Endothelial cell of umbilical vein (primary cell): ENCODE results near the gene RPRM. TPM values are rescaled to one million over a fixed set of nuclear protein-coding genes. Genes with fewer than 3 reads are reported as not detected.

Experiments used
- BruUV-seq: library from RNA; stranded (reverse); fragments of 400-500 nt; replicated peaks from 2 replicates; lab custom pipeline; 2021; lab: Mats Ljungman, UMichigan
- CTCF ChIA-PET: fragments of 300-600, 350-600 bp; sonication (Branson Sonifier 250); formaldehyde crosslinking; loops from one replicate; lab custom pipeline; 2021; ENCODE audit warnings: antibody characterized with exemption, inconsistent platforms; lab: Charles Lee
- POLR2A ChIA-PET: fragments of 300-600, 350-600 bp; sonication (Branson Sonifier 250); formaldehyde crosslinking; loops from one replicate; lab custom pipeline; 2021; ENCODE audit warnings: antibody characterized with exemption, inconsistent platforms; lab: Charles Lee
- DNase-seq: peaks from one replicate; pipeline ENCODE4 v3.0.0-alpha.2; 2011; ENCODE audit warnings: low read depth, low spot score
- FAIRE-seq: peaks from 2 replicates; lab custom pipeline; 2011; peaks lifted over from hg19 to GRCh38; lab: Jason Lieb, UNC
- H2AFZ ChIP-seq: 2 replicates; pipeline ENCODE4 v1.6.0; 2012; ENCODE audit warnings: low read depth, low read length, control low read depth, inconsistent platforms
- H3K27ac ChIP-seq: 2 replicates; pipeline ENCODE4 v1.5.1; 2011; ENCODE audit warnings: low read depth, mild to moderate bottlenecking, control low read depth, low read length, moderate library complexity; ENCODE audit not compliant: insufficient read depth
- H3K27me3 ChIP-seq, 2 experiments: 2 replicates each; pipeline versions ENCODE4 v1.6.0 to v1.6.1; 2011; ENCODE audit warnings: low read length in 2 of 2, mixed read lengths in 1 of 2; ENCODE audit not compliant: control insufficient read depth in 2 of 2, insufficient read depth in 2 of 2
- H3K36me3 ChIP-seq, 2 experiments: 2 replicates in 1 of 2; 3 replicates in 1 of 2; pipeline ENCODE4 v1.5.1; 2011; ENCODE audit warnings: low read length in 2 of 2, mild to moderate bottlenecking in 1 of 2, moderate library complexity in 1 of 2; ENCODE audit not compliant: control insufficient read depth in 2 of 2, insufficient read depth in 2 of 2; ENCODE audit errors: extremely low read depth in 1 of 2
- H3K4me1 ChIP-seq: 3 replicates; pipeline ENCODE4 v1.5.1; 2011; ENCODE audit warnings: mild to moderate bottlenecking, low read length; ENCODE audit not compliant: control insufficient read depth, insufficient read depth; ENCODE audit errors: extremely low read depth
- H3K4me2 ChIP-seq: 2 replicates; pipeline ENCODE4 v1.6.1; 2011; ENCODE audit warnings: low read length, control low read depth, mixed read lengths; ENCODE audit not compliant: insufficient read depth
- H3K4me3 ChIP-seq, 3 experiments: fragments of 200-600 bp in 1 of 3; sonication (generic), shearing (Covaris generic) in 1 of 3; replicated peaks in 1 of 3; 2 replicates each; pipeline ENCODE4 v1.5.1; 2011 to 2016; ENCODE audit warnings: control low read depth in 3 of 3, low read length in 3 of 3, mild to moderate bottlenecking in 2 of 3, inconsistent platforms in 1 of 3, low read depth in 1 of 3, moderate library complexity in 1 of 3; ENCODE audit not compliant: insufficient read depth in 1 of 3
- H3K79me2 ChIP-seq: 2 replicates; pipeline ENCODE4 v1.6.0; 2012; ENCODE audit warnings: low read length, inconsistent platforms; ENCODE audit not compliant: control insufficient read depth, insufficient read depth
- H3K9ac ChIP-seq: replicated peaks from 2 replicates; pipeline ENCODE3; 2011; ENCODE audit warnings: low read length, control low read depth; ENCODE audit not compliant: insufficient read depth; ENCODE audit errors: extremely low read depth
- H3K9me1 ChIP-seq: replicated peaks from 3 replicates; pipeline ENCODE4 v1.6.0; 2011; ENCODE audit warnings: mild to moderate bottlenecking, low read length; ENCODE audit not compliant: control insufficient read depth, insufficient read depth; ENCODE audit errors: extremely low read depth
- H3K9me3 ChIP-seq: replicated peaks from 2 replicates; pipeline ENCODE4 v1.5.1; 2012; ENCODE audit warnings: low read length, inconsistent platforms; ENCODE audit not compliant: control insufficient read depth, insufficient read depth
- H4K20me1 ChIP-seq: replicated peaks from 2 replicates; pipeline ENCODE3; 2011; ENCODE audit warnings: mild to moderate bottlenecking, low read length; ENCODE audit not compliant: control insufficient read depth, insufficient read depth; ENCODE audit errors: extremely low read depth
- CTCF ChIP-seq, 2 donors: IDR thresholded peaks; 1 replicate in 1 of 2; 2 replicates in 1 of 2; pipeline ENCODE4 v1.5.1; 2011; ENCODE audit warnings: low read length in 2 of 2, mild to moderate bottlenecking in 2 of 2, moderate library complexity in 2 of 2, control low read depth in 1 of 2, inconsistent platforms in 1 of 2, low read depth in 1 of 2; ENCODE audit not compliant: insufficient read depth in 1 of 2; ENCODE audit errors: extremely low read depth in 1 of 2
- EZH2 ChIP-seq: IDR thresholded peaks from 2 replicates; pipeline ENCODE4 v1.6.1; 2012; ENCODE audit warnings: borderline replicate concordance, low read depth, mild to moderate bottlenecking, moderate library complexity, low read length, inconsistent platforms; ENCODE audit not compliant: severe bottlenecking
- FOS ChIP-seq: IDR thresholded peaks from 2 replicates; pipeline ENCODE4 v1.6.1; 2011; ENCODE audit warnings: mild to moderate bottlenecking, low read length, moderate library complexity, borderline replicate concordance; ENCODE audit not compliant: insufficient read depth
- GATA2 ChIP-seq: IDR thresholded peaks from 2 replicates; pipeline ENCODE4 v1.7.0; 2011; ENCODE audit warnings: low read depth, mild to moderate bottlenecking, moderate library complexity, mixed read lengths, low read length; ENCODE audit not compliant: insufficient read length, insufficient read depth
- JUN ChIP-seq: IDR thresholded peaks from 2 replicates; pipeline ENCODE4 v1.6.1; 2011; ENCODE audit warnings: borderline replicate concordance, low read depth; ENCODE audit not compliant: insufficient read length, insufficient read depth
- MYC ChIP-seq: IDR thresholded peaks from one replicate; pipeline ENCODE4 v1.6.1; 2011; ENCODE audit warnings: mild to moderate bottlenecking, low read depth, low read length
- POLR2A ChIP-seq: IDR thresholded peaks from 2 replicates; pipeline ENCODE4 v1.6.1; 2012; ENCODE audit warnings: low read depth, mild to moderate bottlenecking, control low read depth, low read length
- POLR2AphosphoS5 ChIP-seq: IDR thresholded peaks from 2 replicates; pipeline ENCODE4 v1.6.1; 2012; ENCODE audit warnings: low read depth, mild to moderate bottlenecking, control low read depth, low read length, moderate library complexity; ENCODE audit not compliant: insufficient read depth
- dilution Hi-C: fragments of 300-500 bp; cut with MboI; formaldehyde crosslinking; loops from one replicate; pipeline ENCODE4 v1.15.0; 2019; ENCODE audit warnings: low sequenced_read_pairs; ENCODE audit not compliant: extremely low pct_ligation_motif_present
- intact Hi-C: fragments of 100-400 bp; cut with micrococcal nuclease; formaldehyde crosslinking; loops from one replicate; pipeline ENCODE4 v1.10.0; 2022
- polyA plus RNA-seq, 4 experiments: library from polyadenylated mRNA; depleted of rRNA in 3 of 4; stranded (reverse) in 3 of 4; unstranded in 1 of 4; fragments of >200 nt; gene quantifications; 2 replicates each; pipeline versions ENCODE4 v1.2.1 to v1.2.3, GENCODE V29; 2011 to 2012; ENCODE audit warnings: missing spikeins in 1 of 4
- total RNA-seq: library from RNA; stranded (reverse); gene quantifications from 2 replicates; pipeline ENCODE4 v1.2.3, GENCODE V29; 2021
- TF ChIP-seq, protein P1 (sequence below): IDR thresholded peaks from 2 replicates; pipeline ENCODE4 v1.6.1; 2011; ENCODE audit not compliant: insufficient read depth, insufficient read length

The RPRM gene
- total and polyA plus RNA-seq, 2 donors (not counting 3 experiments of a cell fraction or from before 2014, with no cell fraction given) = not detected

DNA sequence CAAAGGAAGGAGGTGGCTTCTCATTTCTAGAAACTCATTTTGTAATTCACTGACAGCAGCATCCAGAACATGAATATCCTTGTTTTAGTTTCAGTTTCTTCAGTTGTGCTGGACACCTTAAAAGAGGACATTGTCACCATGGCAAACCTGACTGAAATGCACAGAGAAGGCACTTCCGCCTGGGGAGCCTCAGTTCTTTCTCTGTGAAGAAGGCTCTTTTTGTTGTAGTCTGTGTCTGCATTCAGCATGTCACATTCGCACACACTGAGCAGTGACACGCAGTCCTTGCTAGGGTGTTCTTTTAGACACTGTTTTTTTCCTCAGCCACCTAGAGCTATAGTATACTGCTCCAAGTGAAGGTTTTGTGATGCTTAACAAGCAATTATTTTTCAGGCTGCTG is 9.5 kb upstream of the RPRM start:
- ChIA-PET POLR2A (no interaction called here), CTCF (no interaction called here)
- DNase-seq (no peak), FAIRE-seq (no peak)
- H3K9me3 ChIP-seq = no peaks in the 10 kb centered on the region
- dilution Hi-C loops = no loop called here
- H3K27me3 ChIP-seq = no peaks in the 10 kb centered on the region
- H3K9ac ChIP-seq = no peak overlapping the region
- no TSS peak for BruUV-seq
- H2AFZ ChIP-seq = no peak overlapping the region
- no peaks in the 10 kb centered on the region for H4K20me1 ChIP-seq
- no peaks in the 10 kb centered on the region for H3K36me3 ChIP-seq
- no peak overlapping the region for H3K27ac ChIP-seq
- intact Hi-C loops = no loop called here
- TF ChIP-seq FOS = no peak
- no peak for TF ChIP-seq GATA2
- TF ChIP-seq, protein P1, sequence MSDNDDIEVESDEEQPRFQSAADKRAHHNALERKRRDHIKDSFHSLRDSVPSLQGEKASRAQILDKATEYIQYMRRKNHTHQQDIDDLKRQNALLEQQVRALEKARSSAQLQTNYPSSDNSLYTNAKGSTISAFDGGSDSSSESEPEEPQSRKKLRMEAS = no peak
- no peaks in the 10 kb centered on the region for H3K9me1 ChIP-seq
- no peaks in the 10 kb centered on the region for H3K4me1 ChIP-seq
- H3K79me2 ChIP-seq = no peaks in the 10 kb centered on the region
- H3K4me3 ChIP-seq = no peak overlapping the region
- no peak overlapping the region for H3K4me2 ChIP-seq

- Histone ChIP-seq H3K9me1 (no peaks in the 10 kb centered on the region), H3K79me2 (no peaks in the 10 kb centered on the region), H3K4me3 (no peak overlapping the region), H3K36me3 (no peaks in the 10 kb centered on the region), H3K9ac (no peak overlapping the region), H2AFZ (no peak overlapping the region), H3K9me3 (no peaks in the 10 kb centered on the region), H3K4me2 (no peak overlapping the region), H3K4me1 (no peaks in the 10 kb centered on the region), H3K27ac (no peak overlapping the region), H4K20me1 (no peaks in the 10 kb centered on the region), H3K27me3 (no peaks in the 10 kb centered on the region)
- no TSS peak for BruUV-seq
- dilution Hi-C loops (no loop called here), intact Hi-C loops (no loop called here)
- FAIRE-seq (no peak), DNase-seq (no peak)
- TF ChIP-seq CTCF (IDR thresholded peaks at IDR 0.05; ENCODE audit: extremely low read depth in 1 of 2, insufficient read depth in 1 of 2, low read depth in 1 of 2, low read length in 2 of 2) (no peak), MYC (no peak), JUN (no peak), POLR2A (no peak), GATA2 (no peak), POLR2AphosphoS5 (no peak), FOS (no peak), EZH2 (no peak)
- TF ChIP-seq, protein P1 = no peak
- ChIA-PET POLR2A (no interaction called here), CTCF (no interaction called here)
These were observed 8.9 kb upstream of the RPRM start for GRCh38 chr2:153487448-153487847.
